Hepatocyte (in vitro differentiated cells): Measurements from ENCODE around the gene S100A6. TPM values are rescaled to one million over a fixed set of nuclear protein-coding genes. Genes with fewer than 3 reads are reported as not detected.

Experiments used
- DNase-seq: peaks from one replicate; pipeline ENCODE4 v3.0.0-alpha.2; 2016; ENCODE audit warnings: low spot score
- H2AFZ ChIP-seq: fragments of 200-600 bp; sonication (generic); 2 replicates; pipeline ENCODE4 v1.6.0; 2016; ENCODE audit warnings: antibody characterized with exemption, mild to moderate bottlenecking
- H3K27ac ChIP-seq: fragments of 200-600 bp; sonication (generic); 2 replicates; pipeline ENCODE4 v1.5.1; 2016; ENCODE audit warnings: mild to moderate bottlenecking
- H3K27me3 ChIP-seq: fragments of 200-600 bp; sonication (generic); 2 replicates; pipeline ENCODE4 v1.6.1; 2016
- H3K36me3 ChIP-seq: fragments of 200-600 bp; sonication (generic); replicated peaks from 2 replicates; pipeline ENCODE4 v1.5.1; 2016; ENCODE audit warnings: low read depth; ENCODE audit not compliant: insufficient read depth
- H3K4me1 ChIP-seq: fragments of 200-600 bp; sonication (generic); 2 replicates; pipeline ENCODE4 v1.5.1; 2016; ENCODE audit warnings: mild to moderate bottlenecking, moderate library complexity; ENCODE audit not compliant: insufficient read depth
- H3K4me2 ChIP-seq: fragments of 200-600 bp; sonication (generic); 2 replicates; pipeline ENCODE4 v1.6.0; 2016
- H3K4me3 ChIP-seq: fragments of 200-600 bp; sonication (generic); 2 replicates; pipeline ENCODE4 v1.5.1; 2016; ENCODE audit warnings: mild to moderate bottlenecking
- H3K79me2 ChIP-seq: fragments of 200-600 bp; sonication (generic); 2 replicates; pipeline ENCODE4 v1.6.0; 2017; ENCODE audit warnings: mild to moderate bottlenecking
- H3K9me2 ChIP-seq: fragments of 200-600 bp; sonication (generic); replicated peaks from 2 replicates; pipeline ENCODE4 v1.6.0; 2017; ENCODE audit warnings: mild to moderate bottlenecking; ENCODE audit not compliant: insufficient read depth
- H3K9me3 ChIP-seq: fragments of 200-600 bp; sonication (generic); 2 replicates; pipeline ENCODE4 v1.5.1; 2016; ENCODE audit warnings: low read depth, mild to moderate bottlenecking
- H4K20me1 ChIP-seq: fragments of 200-600 bp; sonication (generic); 2 replicates; pipeline ENCODE4 v1.6.0; 2016; ENCODE audit warnings: mild to moderate bottlenecking; ENCODE audit not compliant: insufficient read depth, poor library complexity, severe bottlenecking
- CTCF ChIP-seq: fragments of 200-600 bp; sonication (generic); IDR thresholded peaks from 2 replicates; pipeline ENCODE4 v1.5.1; 2016; ENCODE audit warnings: antibody characterized with exemption, mild to moderate bottlenecking; ENCODE audit not compliant: poor library complexity
- EZH2 ChIP-seq: fragments of 200-600 bp; sonication (generic); IDR thresholded peaks from 2 replicates; pipeline ENCODE4 v1.6.1; 2016; ENCODE audit warnings: antibody characterized with exemption, mild to moderate bottlenecking, borderline replicate concordance
- EZH2phosphoT487 ChIP-seq: fragments of 200-600 bp; sonication (generic); IDR thresholded peaks from one replicate; pipeline ENCODE4 v1.6.1; 2018; ENCODE audit warnings: antibody characterized with exemption, mild to moderate bottlenecking, low read depth, moderate library complexity; ENCODE audit not compliant: unreplicated experiment, severe bottlenecking
- whole genome bisulfite sequencing: methylation state at CpG from one replicate; pipeline ENCODE4 v1.1.6; 2016; ENCODE audit warnings: low lambda C conversion rate; ENCODE audit errors: missing lambda C conversion rate; 5-methylcytosine and 5-hydroxymethylcytosine counted together
- polyA plus RNA-seq: library from polyadenylated mRNA; unstranded; fragments of >200 nt; fragmentation: Nextera tagmentation; extraction: Ambion mirVana; gene quantifications from 2 replicates; pipeline ENCODE4 v1.2.1, GENCODE V29; 2016
- total RNA-seq: library from RNA; depleted of rRNA; stranded (reverse); fragments of >200 nt; gene quantifications from 2 replicates; pipeline ENCODE4 v1.2.3, GENCODE V29; 2014

S100A6 gene
- total and polyA plus RNA-seq, 2 experiments from 2014 or later, result 173 to 657 TPM

- peaks cover 19% of the 10 kb centered on the region for H3K4me1 ChIP-seq
- no peak overlapping the region for H3K27ac ChIP-seq
- no peaks in the 10 kb centered on the region for H3K36me3 ChIP-seq
- no peaks in the 10 kb centered on the region for H3K27me3 ChIP-seq
- H3K79me2 ChIP-seq, result no peaks in the 10 kb centered on the region
- H3K4me2 ChIP-seq, result no peak overlapping the region
- 92% methylated on average over 3 of the region's 3 CpGs for WGBS
- H3K4me3 ChIP-seq, result no peak overlapping the region
- H2AFZ ChIP-seq, result no peak overlapping the region
- no peak for TF ChIP-seq EZH2phosphoT487
- no peak for TF ChIP-seq CTCF
- TF ChIP-seq EZH2, result no peak
- H3K9me2 ChIP-seq, result no peaks in the 10 kb centered on the region
- DNase-seq, result no peak
- H4K20me1 ChIP-seq, result no peaks in the 10 kb centered on the region
- no peaks in the 10 kb centered on the region for H3K9me3 ChIP-seq
Observed at GRCh38 chr1:153519242-153519641, 16.5 kb downstream of the S100A6 start.

GRCh38 chr1:153515504-153516394 is 20.0 kb downstream of the S100A6 start:
- WGBS, result 47% methylated on average over 8 of the region's 8 CpGs
- H3K4me2 ChIP-seq, result no peak overlapping the region
- peak overlapping the region; percentile 80 for H3K27ac ChIP-seq
- DNase-seq, result peak; percentile 72
- H3K79me2 ChIP-seq, result no peaks in the 10 kb centered on the region
- H3K9me3 ChIP-seq, result no peaks in the 10 kb centered on the region
- H3K36me3 ChIP-seq, result no peaks in the 10 kb centered on the region
- H3K27me3 ChIP-seq, result no peaks in the 10 kb centered on the region
- TF ChIP-seq EZH2phosphoT487, result no peak
- TF ChIP-seq EZH2, result no peak
- TF ChIP-seq CTCF, result no peak
- H2AFZ ChIP-seq, result no peak overlapping the region
- no peak overlapping the region for H3K4me3 ChIP-seq
- no peaks in the 10 kb centered on the region for H4K20me1 ChIP-seq
- no peaks in the 10 kb centered on the region for H3K9me2 ChIP-seq
- H3K4me1 ChIP-seq, result peaks cover 13% of the 10 kb centered on the region

GRCh38 chr1:153513666-153514065 is 22.1 kb downstream of the S100A6 start:
- Histone ChIP-seq H2AFZ (no peak overlapping the region), H3K9me2 (no peaks in the 10 kb centered on the region), H3K36me3 (no peaks in the 10 kb centered on the region), H3K4me3 (no peak overlapping the region), H4K20me1 (no peaks in the 10 kb centered on the region), H3K9me3 (no peaks in the 10 kb centered on the region), H3K79me2 (no peaks in the 10 kb centered on the region), H3K27ac (no peak overlapping the region), H3K4me2 (no peak overlapping the region), H3K27me3 (no peaks in the 10 kb centered on the region), H3K4me1 (peaks cover 7% of the 10 kb centered on the region)
- WGBS, result 94% methylated on average over 7 of the region's 7 CpGs
- TF ChIP-seq EZH2 (no peak), EZH2phosphoT487 (no peak), CTCF (no peak)
- DNase-seq, result no peak
